ENCODE measurements around the gene LUC7L3. TPM values are rescaled to one million over a fixed set of nuclear protein-coding genes. Genes with fewer than 3 reads are reported as not detected.
A peak's percentile ranks its signal among the peaks of the same experiment; 100 is the strongest.

Gene LUC7L3
- total and polyA plus RNA-seq, 2 of the 13 experiments (the other 11 are each of a cell fraction or from before 2014, with no cell fraction given) = 108 to 120 TPM

DNA sequence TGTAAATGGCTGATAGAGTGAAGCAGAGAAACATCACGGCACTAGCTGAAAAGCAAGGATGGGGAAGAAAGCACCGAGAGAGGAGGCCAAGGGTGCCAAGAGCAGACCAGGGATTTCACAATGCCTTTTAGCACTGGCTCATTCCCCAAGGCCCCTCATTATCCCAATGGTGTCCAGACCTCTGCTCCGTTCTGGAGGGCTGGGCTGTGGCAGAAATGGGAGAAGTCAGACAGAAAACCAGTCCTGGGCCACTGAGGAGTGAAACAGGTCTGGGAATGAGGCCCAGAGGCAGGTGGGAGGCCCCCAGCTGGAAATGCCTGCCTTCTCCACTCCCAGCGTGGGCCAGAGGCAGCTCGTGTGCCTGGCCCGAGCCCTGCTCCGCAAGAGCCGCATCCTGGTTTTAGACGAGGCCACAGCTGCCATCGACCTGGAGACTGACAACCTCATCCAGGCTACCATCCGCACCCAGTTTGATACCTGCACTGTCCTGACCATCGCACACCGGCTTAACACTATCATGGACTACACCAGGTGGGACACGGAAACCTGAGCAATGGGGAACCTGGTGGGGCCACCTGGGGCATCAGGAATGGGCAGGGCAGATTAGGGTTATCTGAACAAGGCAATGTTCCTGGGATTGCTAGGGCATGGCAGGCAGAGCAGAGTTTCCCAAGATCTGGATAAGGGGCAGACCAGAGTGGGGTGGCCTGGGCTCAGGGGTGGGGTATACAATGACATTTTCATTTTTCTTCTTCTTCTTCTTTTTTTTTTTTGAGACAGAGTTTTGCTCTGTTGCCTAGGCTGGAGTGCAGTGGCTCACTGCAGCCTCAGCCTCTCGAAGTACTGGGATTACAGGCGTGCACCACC, 32.0 kb upstream of the LUC7L3 start (continued):
- TF ChIP-seq DMAP1 (CRISPR knock-in tag; IDR thresholded peaks at IDR 0.05) = 0 out of 2 replicates have a peak, but pooled peaks have one; percentile 11
- TF ChIP-seq ZNF782 (CRISPR knock-in tag; IDR thresholded peaks at IDR 0.05; ENCODE audit: borderline replicate concordance) = peak; percentile 32; the same call in 1 of the 2 replicates
- peak; percentile 46; the same call in 1 of the 2 replicates for TF ChIP-seq KDM1A (CRISPR knock-in tag; IDR thresholded peaks at IDR 0.05)
- TF ChIP-seq, protein P1, sequence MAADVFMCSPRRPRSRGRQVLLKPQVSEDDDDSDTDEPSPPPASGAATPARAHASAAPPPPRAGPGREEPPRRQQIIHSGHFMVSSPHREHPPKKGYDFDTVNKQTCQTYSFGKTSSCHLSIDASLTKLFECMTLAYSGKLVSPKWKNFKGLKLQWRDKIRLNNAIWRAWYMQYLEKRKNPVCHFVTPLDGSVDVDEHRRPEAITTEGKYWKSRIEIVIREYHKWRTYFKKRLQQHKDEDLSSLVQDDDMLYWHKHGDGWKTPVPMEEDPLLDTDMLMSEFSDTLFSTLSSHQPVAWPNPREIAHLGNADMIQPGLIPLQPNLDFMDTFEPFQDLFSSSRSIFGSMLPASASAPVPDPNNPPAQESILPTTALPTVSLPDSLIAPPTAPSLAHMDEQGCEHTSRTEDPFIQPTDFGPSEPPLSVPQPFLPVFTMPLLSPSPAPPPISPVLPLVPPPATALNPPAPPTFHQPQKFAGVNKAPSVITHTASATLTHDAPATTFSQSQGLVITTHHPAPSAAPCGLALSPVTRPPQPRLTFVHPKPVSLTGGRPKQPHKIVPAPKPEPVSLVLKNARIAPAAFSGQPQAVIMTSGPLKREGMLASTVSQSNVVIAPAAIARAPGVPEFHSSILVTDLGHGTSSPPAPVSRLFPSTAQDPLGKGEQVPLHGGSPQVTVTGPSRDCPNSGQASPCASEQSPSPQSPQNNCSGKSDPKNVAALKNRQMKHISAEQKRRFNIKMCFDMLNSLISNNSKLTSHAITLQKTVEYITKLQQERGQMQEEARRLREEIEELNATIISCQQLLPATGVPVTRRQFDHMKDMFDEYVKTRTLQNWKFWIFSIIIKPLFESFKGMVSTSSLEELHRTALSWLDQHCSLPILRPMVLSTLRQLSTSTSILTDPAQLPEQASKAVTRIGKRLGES (CRISPR knock-in tag; IDR thresholded peaks at IDR 0.05; ENCODE audit: borderline replicate concordance) = peak; percentile 65; the same call in 1 of the 2 replicates
- TF ChIP-seq, protein P2, sequence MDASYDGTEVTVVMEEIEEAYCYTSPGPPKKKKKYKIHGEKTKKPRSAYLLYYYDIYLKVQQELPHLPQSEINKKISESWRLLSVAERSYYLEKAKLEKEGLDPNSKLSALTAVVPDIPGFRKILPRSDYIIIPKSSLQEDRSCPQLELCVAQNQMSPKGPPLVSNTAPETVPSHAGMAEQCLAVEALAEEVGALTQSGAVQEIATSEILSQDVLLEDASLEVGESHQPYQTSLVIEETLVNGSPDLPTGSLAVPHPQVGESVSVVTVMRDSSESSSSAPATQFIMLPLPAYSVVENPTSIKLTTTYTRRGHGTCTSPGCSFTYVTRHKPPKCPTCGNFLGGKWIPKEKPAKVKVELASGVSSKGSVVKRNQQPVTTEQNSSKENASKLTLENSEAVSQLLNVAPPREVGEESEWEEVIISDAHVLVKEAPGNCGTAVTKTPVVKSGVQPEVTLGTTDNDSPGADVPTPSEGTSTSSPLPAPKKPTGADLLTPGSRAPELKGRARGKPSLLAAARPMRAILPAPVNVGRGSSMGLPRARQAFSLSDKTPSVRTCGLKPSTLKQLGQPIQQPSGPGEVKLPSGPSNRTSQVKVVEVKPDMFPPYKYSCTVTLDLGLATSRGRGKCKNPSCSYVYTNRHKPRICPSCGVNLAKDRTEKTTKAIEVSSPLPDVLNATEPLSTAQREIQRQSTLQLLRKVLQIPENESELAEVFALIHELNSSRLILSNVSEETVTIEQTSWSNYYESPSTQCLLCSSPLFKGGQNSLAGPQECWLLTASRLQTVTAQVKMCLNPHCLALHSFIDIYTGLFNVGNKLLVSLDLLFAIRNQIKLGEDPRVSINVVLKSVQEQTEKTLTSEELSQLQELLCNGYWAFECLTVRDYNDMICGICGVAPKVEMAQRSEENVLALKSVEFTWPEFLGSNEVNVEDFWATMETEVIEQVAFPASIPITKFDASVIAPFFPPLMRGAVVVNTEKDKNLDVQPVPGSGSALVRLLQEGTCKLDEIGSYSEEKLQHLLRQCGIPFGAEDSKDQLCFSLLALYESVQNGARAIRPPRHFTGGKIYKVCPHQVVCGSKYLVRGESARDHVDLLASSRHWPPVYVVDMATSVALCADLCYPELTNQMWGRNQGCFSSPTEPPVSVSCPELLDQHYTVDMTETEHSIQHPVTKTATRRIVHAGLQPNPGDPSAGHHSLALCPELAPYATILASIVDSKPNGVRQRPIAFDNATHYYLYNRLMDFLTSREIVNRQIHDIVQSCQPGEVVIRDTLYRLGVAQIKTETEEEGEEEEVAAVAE (CRISPR knock-in tag; IDR thresholded peaks at IDR 0.05; ENCODE audit: borderline replicate concordance) = no peak
- no peak; the same call in none of the 2 replicates for TF ChIP-seq TAF1 (CRISPR knock-in tag; IDR thresholded peaks at IDR 0.05)
- TF ChIP-seq ZNF703 (CRISPR knock-in tag; IDR thresholded peaks at IDR 0.05; ENCODE audit: borderline replicate concordance) = 0 out of 2 replicates have a peak, but pooled peaks have one; percentile 21
- TF ChIP-seq, protein P3, sequence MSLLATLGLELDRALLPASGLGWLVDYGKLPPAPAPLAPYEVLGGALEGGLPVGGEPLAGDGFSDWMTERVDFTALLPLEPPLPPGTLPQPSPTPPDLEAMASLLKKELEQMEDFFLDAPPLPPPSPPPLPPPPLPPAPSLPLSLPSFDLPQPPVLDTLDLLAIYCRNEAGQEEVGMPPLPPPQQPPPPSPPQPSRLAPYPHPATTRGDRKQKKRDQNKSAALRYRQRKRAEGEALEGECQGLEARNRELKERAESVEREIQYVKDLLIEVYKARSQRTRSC (CRISPR knock-in tag; IDR thresholded peaks at IDR 0.05; ENCODE audit: low read depth) = 0 out of 2 replicates have a peak, but pooled peaks have one; percentile 40
- no peak for TF ChIP-seq SOX5 (CRISPR knock-in tag; IDR thresholded peaks at IDR 0.05; ENCODE audit: borderline replicate concordance)
- TF ChIP-seq, protein P4, sequence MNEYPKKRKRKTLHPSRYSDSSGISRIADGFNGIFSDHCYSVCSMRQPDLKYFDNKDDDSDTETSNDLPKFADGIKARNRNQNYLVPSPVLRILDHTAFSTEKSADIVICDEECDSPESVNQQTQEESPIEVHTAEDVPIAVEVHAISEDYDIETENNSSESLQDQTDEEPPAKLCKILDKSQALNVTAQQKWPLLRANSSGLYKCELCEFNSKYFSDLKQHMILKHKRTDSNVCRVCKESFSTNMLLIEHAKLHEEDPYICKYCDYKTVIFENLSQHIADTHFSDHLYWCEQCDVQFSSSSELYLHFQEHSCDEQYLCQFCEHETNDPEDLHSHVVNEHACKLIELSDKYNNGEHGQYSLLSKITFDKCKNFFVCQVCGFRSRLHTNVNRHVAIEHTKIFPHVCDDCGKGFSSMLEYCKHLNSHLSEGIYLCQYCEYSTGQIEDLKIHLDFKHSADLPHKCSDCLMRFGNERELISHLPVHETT (CRISPR knock-in tag; conservative IDR thresholded peaks at IDR 0.05) = 0 out of 2 replicates have a peak, but pooled peaks have one; percentile 17
- TF ChIP-seq NFYC (CRISPR knock-in tag; IDR thresholded peaks at IDR 0.05) = no peak
- TF ChIP-seq NFATC3 (CRISPR knock-in tag; IDR thresholded peaks at IDR 0.05) = peak; percentile 45; the same call in 1 of the 2 replicates
- TF ChIP-seq ZNF225 (CRISPR knock-in tag; IDR thresholded peaks at IDR 0.05) = no peak; the same call in 1 of the 2 replicates
- TF ChIP-seq NAIF1 (CRISPR knock-in tag; IDR thresholded peaks at IDR 0.05; ENCODE audit: borderline replicate concordance) = no peak
- TF ChIP-seq ETV5 (CRISPR knock-in tag; IDR thresholded peaks at IDR 0.05; ENCODE audit: borderline replicate concordance) = no peak
- no peak for TF ChIP-seq ZNF883 (CRISPR knock-in tag; IDR thresholded peaks at IDR 0.05; ENCODE audit: not compliant biosample characterization)
- no peak for TF ChIP-seq PLRG1 (conservative IDR thresholded peaks at IDR 0.05)
- TF ChIP-seq MLLT10 (CRISPR knock-in tag; IDR thresholded peaks at IDR 0.05) = no peak
- peak; percentile 24; the same call in 1 of the 2 replicates for TF ChIP-seq ZNF652 (CRISPR knock-in tag; IDR thresholded peaks at IDR 0.05; ENCODE audit: borderline replicate concordance, low read depth)
- no peak for TF ChIP-seq HDAC6 (IDR thresholded peaks at IDR 0.05; ENCODE audit: low read depth, low read length)
